ENCODE data around the gene SMIM44.

- TF ChIP-seq CTCF (IDR thresholded peaks at IDR 0.05 in 8 of 11, conservative IDR thresholded peaks at IDR 0.05 in 3 of 11) (no peak), POLR2A (IDR thresholded peaks at IDR 0.05) (no peak), POLR2AphosphoS5 (IDR thresholded peaks at IDR 0.05) (no peak)
Measured at GRCh38 chr19:3482507-3483225, 575 bp downstream of the SMIM44 start.
